Stimulated activated CD8-positive, alpha-beta memory T cell treated with anti-CD3 and anti-CD28 coated beads, Interleukin-4, amount 100 ng/mL, for 4 hours (primary cell): Measurements from ENCODE around the gene IL1RN.
A peak's percentile ranks its signal among the peaks of the same experiment; 100 is the strongest.

Experiments
- DNase-seq, 2 donors: peaks; one replicate each; pipeline ENCODE4 v3.0.0-alpha.2; 2020; ENCODE audit warnings: low read depth in 2 of 2, low spot score in 1 of 2

IL1RN gene

GRCh38 chr2:113127646-113128570, 510 bp downstream of the IL1RN start:
- DNase-seq: no peak

- no peak for DNase-seq
Observed at GRCh38 chr2:113129519-113130078, 2.2 kb downstream of the IL1RN start.

- no peak for DNase-seq
Observed at GRCh38 chr2:113131352-113132185, 4.2 kb downstream of the IL1RN start.

GRCh38 chr2:113132414-113133021, 5.1 kb downstream of the IL1RN start:
- no peak for DNase-seq

GRCh38 chr2:113133704-113134598, 6.6 kb downstream of the IL1RN start:
- no peak for DNase-seq

GRCh38 chr2:113134717-113135116, 7.3 kb downstream of the IL1RN start:
- DNase-seq: no peak

- DNase-seq: no peak
Observed at GRCh38 chr2:113135317-113135716, 7.9 kb downstream of the IL1RN start.

- DNase-seq: peak in 1 of 2 donors; percentile 18
Observed at GRCh38 chr2:113136828-113137775, 9.7 kb downstream of the IL1RN start.

- DNase-seq: no peak
Observed at GRCh38 chr2:113137827-113138226, 10.4 kb downstream of the IL1RN start.

- DNase-seq: peak in 1 of 2 donors; percentile 12
Observed at GRCh38 chr2:113138428-113139322, 11.3 kb downstream of the IL1RN start.

GRCh38 chr2:113141451-113141850, 14.1 kb downstream of the IL1RN start:
- DNase-seq: no peak

GRCh38 chr2:113142290-113142689, 14.9 kb downstream of the IL1RN start:
- no peak for DNase-seq

GRCh38 chr2:113144259-113144658, 16.9 kb downstream of the IL1RN start:
- no peak for DNase-seq

GRCh38 chr2:113148606-113149552, 21.5 kb downstream of the IL1RN start:
- DNase-seq: no peak

GRCh38 chr2:113149553-113150257, 22.3 kb downstream of the IL1RN start:
- DNase-seq: no peak

- no peak for DNase-seq
Observed at GRCh38 chr2:113150258-113150601, 22.8 kb downstream of the IL1RN start.
